ENCODE data around the gene EPC2. TPM values are rescaled to one million over a fixed set of nuclear protein-coding genes. Genes with fewer than 3 reads are reported as not detected.
"Not testable (repeated sequence)": the region's sequence is repeated elsewhere in the genome, so short reads cannot be mapped to it uniquely, and the experiment has no call there.

EPC2 gene
- total RNA-seq, 1 experiment from 2014 or later, result 33.4 TPM

DNA sequence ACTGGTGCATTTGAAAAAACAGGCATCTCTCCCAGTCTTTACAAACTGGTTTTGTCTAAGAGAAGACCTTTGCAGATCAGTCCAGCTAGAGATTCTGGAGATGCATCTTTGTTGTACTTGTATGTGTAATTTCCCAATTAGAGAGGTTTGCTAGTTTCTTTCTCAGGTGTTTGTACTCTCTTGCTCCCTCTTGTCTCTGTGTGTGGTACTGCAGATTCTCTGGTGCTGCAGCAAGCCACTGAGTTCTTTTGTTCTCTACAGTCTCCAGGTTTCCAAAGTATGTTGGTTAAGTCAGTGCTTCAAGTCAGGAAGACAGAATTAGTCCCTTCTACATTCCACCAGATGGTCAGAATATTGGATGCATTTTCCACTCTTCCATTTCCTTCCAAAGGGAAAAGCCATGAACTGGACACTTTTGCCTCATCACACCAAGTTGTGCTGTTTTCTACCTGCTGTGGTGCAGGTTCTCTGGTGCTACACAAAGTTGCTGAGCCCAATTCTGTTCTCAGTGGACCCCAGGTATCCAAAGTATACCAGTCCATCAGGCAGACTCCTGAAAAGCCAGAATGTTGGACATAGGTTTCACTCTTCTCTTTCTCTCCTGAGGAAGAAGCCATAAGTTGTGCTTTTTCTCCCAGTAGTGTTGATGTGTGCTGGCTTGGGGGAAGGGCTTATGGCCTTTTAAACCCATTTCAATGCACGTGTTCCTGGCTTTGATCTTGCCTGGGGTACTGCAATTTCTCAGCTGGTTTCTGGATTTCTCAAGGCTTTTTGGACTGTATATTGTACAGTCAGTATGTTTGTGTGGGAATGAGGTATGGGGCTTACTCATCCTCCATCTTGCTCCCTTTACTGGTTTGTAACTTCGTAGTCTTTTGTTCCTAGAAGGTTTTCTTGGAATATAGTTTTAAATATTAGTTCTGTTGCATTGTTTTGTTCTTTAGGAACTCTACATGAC lies 29.8 kb downstream of the EPC2 start:
- BruUV-seq (replicated peaks), result no TSS peak
- CTCF ChIA-PET, result interaction anchor here (0.6 to 0.7 kb wide), 2 partner anchors 136 to 661 kb away, joined by 3 read pairs; no protein-coding TSS in a partner anchor
- Mint-ChIP-seq H3K27me3 (ENCODE audit: insufficient read depth, unreplicated experiment) (no peaks in the 10 kb centered on the region), H3K27ac (ENCODE audit: low read depth, unreplicated experiment) (no peak overlapping the region), H3K4me1 (ENCODE audit: insufficient read depth, unreplicated experiment) (peaks cover 32% of the 10 kb centered on the region), H3K36me3 (ENCODE audit: insufficient read depth, unreplicated experiment) (no peaks in the 10 kb centered on the region), H3K9me3 (ENCODE audit: unreplicated experiment) (no peaks in the 10 kb centered on the region), H3K4me3 (ENCODE audit: unreplicated experiment) (no peak overlapping the region)
- TF ChIP-seq, protein P1, sequence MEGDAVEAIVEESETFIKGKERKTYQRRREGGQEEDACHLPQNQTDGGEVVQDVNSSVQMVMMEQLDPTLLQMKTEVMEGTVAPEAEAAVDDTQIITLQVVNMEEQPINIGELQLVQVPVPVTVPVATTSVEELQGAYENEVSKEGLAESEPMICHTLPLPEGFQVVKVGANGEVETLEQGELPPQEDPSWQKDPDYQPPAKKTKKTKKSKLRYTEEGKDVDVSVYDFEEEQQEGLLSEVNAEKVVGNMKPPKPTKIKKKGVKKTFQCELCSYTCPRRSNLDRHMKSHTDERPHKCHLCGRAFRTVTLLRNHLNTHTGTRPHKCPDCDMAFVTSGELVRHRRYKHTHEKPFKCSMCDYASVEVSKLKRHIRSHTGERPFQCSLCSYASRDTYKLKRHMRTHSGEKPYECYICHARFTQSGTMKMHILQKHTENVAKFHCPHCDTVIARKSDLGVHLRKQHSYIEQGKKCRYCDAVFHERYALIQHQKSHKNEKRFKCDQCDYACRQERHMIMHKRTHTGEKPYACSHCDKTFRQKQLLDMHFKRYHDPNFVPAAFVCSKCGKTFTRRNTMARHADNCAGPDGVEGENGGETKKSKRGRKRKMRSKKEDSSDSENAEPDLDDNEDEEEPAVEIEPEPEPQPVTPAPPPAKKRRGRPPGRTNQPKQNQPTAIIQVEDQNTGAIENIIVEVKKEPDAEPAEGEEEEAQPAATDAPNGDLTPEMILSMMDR (IDR thresholded peaks at IDR 0.05; ENCODE audit: unreplicated experiment), result peak; percentile 44
- POLR2A ChIA-PET, result no interaction called here
- peak; percentile 62 for DNase-seq (ENCODE audit: unreplicated experiment)
- intact Hi-C loops (cut with micrococcal nuclease), result no loop called here

GRCh38 chr2:148675708-148676107 lies 31.2 kb downstream of the EPC2 start:
- ChIA-PET CTCF (interaction anchor here (0.6 to 1.4 kb wide), 3 partner anchors 17 to 72 kb away, joined by 3 read pairs; no protein-coding TSS in a partner anchor), POLR2A (no interaction called here)
- no peak overlapping the region for H3K4me3 Mint-ChIP-seq (ENCODE audit: unreplicated experiment)
- no peak overlapping the region for H3K27ac Mint-ChIP-seq (ENCODE audit: low read depth, unreplicated experiment)
- no peaks in the 10 kb centered on the region for H3K9me3 Mint-ChIP-seq (ENCODE audit: unreplicated experiment)
- H3K27me3 Mint-ChIP-seq (ENCODE audit: insufficient read depth, unreplicated experiment), result no peaks in the 10 kb centered on the region
- no peaks in the 10 kb centered on the region for H3K36me3 Mint-ChIP-seq (ENCODE audit: insufficient read depth, unreplicated experiment)
- intact Hi-C loops (cut with micrococcal nuclease), result no loop called here
- DNase-seq (ENCODE audit: unreplicated experiment), result peak; percentile 46
- no TSS peak for BruUV-seq (replicated peaks)
- H3K4me1 Mint-ChIP-seq (ENCODE audit: insufficient read depth, unreplicated experiment), result peaks cover 32% of the 10 kb centered on the region
- TF ChIP-seq, protein P1 (IDR thresholded peaks at IDR 0.05; ENCODE audit: unreplicated experiment), result no peak

GRCh38 chr2:148678302-148679179 lies 34.0 kb downstream of the EPC2 start:
- H3K27ac Mint-ChIP-seq (ENCODE audit: low read depth, unreplicated experiment); DNase-seq (ENCODE audit: unreplicated experiment); intact Hi-C loops (cut with micrococcal nuclease); POLR2A ChIA-PET; BruUV-seq (replicated peaks); H3K27me3 Mint-ChIP-seq (ENCODE audit: insufficient read depth, unreplicated experiment); H3K4me3 Mint-ChIP-seq (ENCODE audit: unreplicated experiment); H3K36me3 Mint-ChIP-seq (ENCODE audit: insufficient read depth, unreplicated experiment); H3K9me3 Mint-ChIP-seq (ENCODE audit: unreplicated experiment); CTCF ChIA-PET: not testable (repeated sequence)
- H3K4me1 Mint-ChIP-seq (ENCODE audit: insufficient read depth, unreplicated experiment), result peaks cover 35% of the 10 kb centered on the region

DNA sequence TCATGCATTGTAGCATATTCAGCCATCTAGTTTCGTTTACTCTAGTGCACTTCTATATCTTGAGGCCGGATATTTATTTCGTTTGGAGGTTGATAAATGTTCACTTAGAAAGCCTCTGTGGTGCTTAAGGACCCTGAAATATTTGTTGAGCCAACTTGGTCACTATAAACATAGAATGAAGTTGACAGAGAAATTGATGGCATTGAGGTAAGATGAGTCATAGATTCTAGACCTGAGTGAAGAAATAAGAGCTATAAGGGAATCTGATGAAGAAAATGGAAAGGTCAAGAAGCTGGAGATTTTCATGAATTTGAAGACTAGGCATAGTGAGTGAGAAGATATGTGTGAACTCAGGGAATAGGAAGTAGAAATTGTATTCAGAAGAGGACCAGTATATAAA lies 35.9 kb downstream of the EPC2 start:
- CTCF ChIA-PET, result no interaction called here
- POLR2A ChIA-PET, result interaction anchor here (0.7 kb wide), 1 partner anchor 12 kb away, joined by 4 read pairs; no protein-coding TSS in a partner anchor
- BruUV-seq (replicated peaks), result no TSS peak
- Mint-ChIP-seq H3K36me3 (ENCODE audit: insufficient read depth, unreplicated experiment) (peaks cover 6% of the 10 kb centered on the region), H3K27ac (ENCODE audit: low read depth, unreplicated experiment) (no peak overlapping the region), H3K27me3 (ENCODE audit: insufficient read depth, unreplicated experiment) (no peaks in the 10 kb centered on the region), H3K9me3 (ENCODE audit: unreplicated experiment) (no peaks in the 10 kb centered on the region), H3K4me1 (ENCODE audit: insufficient read depth, unreplicated experiment) (peaks cover 19% of the 10 kb centered on the region), H3K4me3 (ENCODE audit: unreplicated experiment) (no peak overlapping the region)
- intact Hi-C loops (cut with micrococcal nuclease), result no loop called here
- TF ChIP-seq, protein P1 (IDR thresholded peaks at IDR 0.05; ENCODE audit: unreplicated experiment), result no peak
- peak; percentile 23 for DNase-seq (ENCODE audit: unreplicated experiment)

Measured in MCF 10A (cell line).